Central memory CD8-positive, alpha-beta T cell (primary cell): ENCODE data around the gene SPECC1L.

Experiments used
- ATAC-seq: fragments of 150-1000 bp; cut with Tn5 transposase; replicated peaks from 2 replicates; pipeline ENCODE4 v1.10.0; 2022; ENCODE audit warnings: mild to moderate bottlenecking, moderate FRiP score, moderate number of reproducible peaks; ENCODE audit not compliant: poor library complexity, severe bottlenecking; ENCODE audit errors: extremely low read depth
- DNase-seq, 2 donors: peaks; one replicate each; pipeline ENCODE4 v3.0.0; 2021; ENCODE audit warnings: low spot score in 2 of 2
- H3K27ac Mint-ChIP-seq: one replicate; pipeline ENCODE4 v1.8.0; 2022; ENCODE audit warnings: low read depth, mild to moderate bottlenecking, moderate library complexity, mixed read lengths
- H3K27me3 Mint-ChIP-seq: one replicate; pipeline ENCODE4 v1.8.0; 2022; ENCODE audit warnings: mixed read lengths
- H3K36me3 Mint-ChIP-seq: one replicate; pipeline ENCODE4 v1.8.0; 2022; ENCODE audit warnings: mild to moderate bottlenecking, moderate library complexity, mixed read lengths; ENCODE audit not compliant: insufficient read depth
- H3K4me1 Mint-ChIP-seq: one replicate; pipeline ENCODE4 v1.8.0; 2022; ENCODE audit warnings: mixed read lengths
- H3K4me3 Mint-ChIP-seq: one replicate; pipeline ENCODE4 v1.8.0; 2022; ENCODE audit warnings: mild to moderate bottlenecking, moderate library complexity, mixed read lengths
- H3K9me3 Mint-ChIP-seq: one replicate; pipeline ENCODE4 v1.8.0; 2022; ENCODE audit warnings: mixed read lengths

SPECC1L gene

GRCh38 chr22:24453853-24454252 lies 183.2 kb downstream of the SPECC1L start:
- Mint-ChIP-seq H3K27me3 (no peaks in the 10 kb centered on the region), H3K4me1 (no peaks in the 10 kb centered on the region), H3K36me3 (peaks cover 9% of the 10 kb centered on the region), H3K4me3 (no peak overlapping the region), H3K27ac (no peak overlapping the region), H3K9me3 (no peaks in the 10 kb centered on the region)
- ATAC-seq (no peak), DNase-seq (no peak)

DNA sequence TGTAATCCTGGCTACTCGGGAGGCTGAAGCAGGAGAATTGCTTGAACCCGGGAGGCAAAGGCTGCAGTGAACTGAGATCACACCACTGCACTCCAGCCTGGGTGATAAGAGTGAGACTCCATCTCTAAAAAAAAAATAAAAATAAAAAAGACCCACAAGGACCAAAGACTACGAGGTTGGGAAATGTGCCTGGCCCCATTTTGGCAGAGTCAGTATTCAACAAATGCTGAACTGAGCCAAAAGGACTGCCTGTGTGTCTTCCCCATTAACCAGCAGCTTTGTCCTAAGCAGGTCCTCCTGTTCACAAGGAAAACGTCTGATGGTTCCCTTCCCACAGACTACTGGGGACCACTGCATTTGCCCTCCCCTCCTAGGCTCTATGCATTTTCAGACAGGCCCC lies 184.4 kb downstream of the SPECC1L start:
- Mint-ChIP-seq H3K27me3 (no peaks in the 10 kb centered on the region), H3K4me3 (no peak overlapping the region), H3K4me1 (no peaks in the 10 kb centered on the region), H3K9me3 (no peaks in the 10 kb centered on the region), H3K36me3 (peaks cover 9% of the 10 kb centered on the region), H3K27ac (no peak overlapping the region)
- no peak for DNase-seq
- no peak for ATAC-seq

DNA sequence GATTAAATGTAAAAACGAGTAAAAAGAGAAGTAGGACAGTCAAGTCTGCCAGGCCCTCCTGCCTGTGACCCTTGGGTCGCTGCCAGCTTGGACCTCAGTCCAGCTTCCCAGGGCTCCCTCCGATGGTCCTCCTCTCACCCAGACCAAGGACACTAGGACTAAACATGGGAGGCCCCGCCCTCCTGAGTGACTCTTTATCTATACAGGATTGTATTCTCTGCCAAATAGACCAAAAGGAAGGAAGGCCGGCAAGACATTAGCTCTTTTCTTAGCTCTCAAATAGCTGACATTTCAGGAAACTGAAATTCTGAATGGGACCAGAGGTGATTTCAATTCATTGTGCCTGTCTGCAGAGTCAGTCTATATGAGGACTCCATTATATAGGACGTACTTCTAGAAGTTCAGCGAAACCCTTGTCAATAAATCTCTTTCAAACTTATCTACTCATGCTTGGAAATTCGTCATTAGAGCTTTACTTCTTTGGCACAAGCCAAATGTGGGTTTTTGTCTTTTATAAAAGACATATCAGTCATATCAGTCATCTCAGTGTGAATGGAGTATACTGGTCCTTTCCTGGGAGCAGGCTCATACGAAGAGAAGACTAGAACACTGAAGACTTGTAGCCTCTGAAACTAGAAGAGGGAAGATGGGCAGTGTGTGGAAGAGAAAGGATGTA lies 185.3 kb downstream of the SPECC1L start:
- no peak for DNase-seq
- Mint-ChIP-seq H3K9me3 (no peaks in the 10 kb centered on the region), H3K4me3 (no peak overlapping the region), H3K27ac (no peak overlapping the region), H3K4me1 (peaks cover 4% of the 10 kb centered on the region), H3K27me3 (no peaks in the 10 kb centered on the region), H3K36me3 (peaks cover 5% of the 10 kb centered on the region)
- ATAC-seq, result no peak

- Mint-ChIP-seq H3K27ac (no peak overlapping the region), H3K4me1 (peaks cover 5% of the 10 kb centered on the region), H3K27me3 (no peaks in the 10 kb centered on the region), H3K9me3 (no peaks in the 10 kb centered on the region), H3K4me3 (no peak overlapping the region), H3K36me3 (peaks cover 5% of the 10 kb centered on the region)
- no peak for ATAC-seq
- no peak for DNase-seq
Measured at GRCh38 chr22:24457894-24458420, 187.3 kb downstream of the SPECC1L start.

DNA sequence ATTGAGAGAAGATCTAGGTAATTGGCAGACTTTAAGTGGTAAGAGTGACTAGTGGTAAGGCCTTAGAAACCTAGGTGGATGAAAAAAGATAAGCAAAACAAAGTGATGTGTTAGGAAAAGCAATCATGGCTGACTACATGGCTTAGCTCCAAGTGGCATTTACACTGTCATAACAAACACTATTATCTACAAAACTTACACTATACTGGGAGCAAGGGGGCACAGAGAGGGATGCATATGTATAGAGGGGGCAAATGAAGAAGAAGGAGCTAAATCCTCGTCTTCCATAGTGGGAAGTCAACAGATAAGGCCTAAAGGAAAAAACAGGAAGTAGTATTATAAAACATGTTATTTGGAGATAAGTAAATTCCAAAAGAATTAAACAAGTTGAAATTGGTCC lies 189.3 kb downstream of the SPECC1L start:
- H3K27me3 Mint-ChIP-seq, result no peaks in the 10 kb centered on the region
- H3K4me3 Mint-ChIP-seq, result no peak overlapping the region
- H3K36me3 Mint-ChIP-seq, result peaks cover 5% of the 10 kb centered on the region
- ATAC-seq (no peak), DNase-seq (no peak)
- H3K4me1 Mint-ChIP-seq, result peaks cover 5% of the 10 kb centered on the region
- no peaks in the 10 kb centered on the region for H3K9me3 Mint-ChIP-seq
- H3K27ac Mint-ChIP-seq, result no peak overlapping the region

GRCh38 chr22:24460418-24461089 lies 189.9 kb downstream of the SPECC1L start:
- DNase-seq (no peak), ATAC-seq (no peak)
- no peaks in the 10 kb centered on the region for H3K9me3 Mint-ChIP-seq
- no peaks in the 10 kb centered on the region for H3K27me3 Mint-ChIP-seq
- no peak overlapping the region for H3K4me3 Mint-ChIP-seq
- no peak overlapping the region for H3K27ac Mint-ChIP-seq
- peaks cover 5% of the 10 kb centered on the region for H3K36me3 Mint-ChIP-seq
- H3K4me1 Mint-ChIP-seq, result peaks cover 5% of the 10 kb centered on the region

- Mint-ChIP-seq H3K4me1 (peaks cover 5% of the 10 kb centered on the region), H3K27me3 (no peaks in the 10 kb centered on the region), H3K27ac (no peak overlapping the region), H3K36me3 (no peaks in the 10 kb centered on the region), H3K4me3 (no peak overlapping the region), H3K9me3 (no peaks in the 10 kb centered on the region)
- ATAC-seq, result no peak
- DNase-seq, result no peak
Measured at GRCh38 chr22:24463071-24463760, 192.6 kb downstream of the SPECC1L start.

- H3K36me3 Mint-ChIP-seq, result no peaks in the 10 kb centered on the region
- peaks cover 4% of the 10 kb centered on the region for H3K4me1 Mint-ChIP-seq
- DNase-seq, result no peak
- no peaks in the 10 kb centered on the region for H3K9me3 Mint-ChIP-seq
- no peak overlapping the region for H3K4me3 Mint-ChIP-seq
- no peaks in the 10 kb centered on the region for H3K27me3 Mint-ChIP-seq
- no peak overlapping the region for H3K27ac Mint-ChIP-seq
- ATAC-seq, result no peak
Measured at GRCh38 chr22:24465566-24465965, 194.9 kb downstream of the SPECC1L start.

GRCh38 chr22:24465975-24466374 lies 195.3 kb downstream of the SPECC1L start:
- no peak for ATAC-seq
- Mint-ChIP-seq H3K4me3 (no peak overlapping the region), H3K36me3 (no peaks in the 10 kb centered on the region), H3K27me3 (no peaks in the 10 kb centered on the region), H3K9me3 (no peaks in the 10 kb centered on the region), H3K4me1 (no peaks in the 10 kb centered on the region), H3K27ac (no peak overlapping the region)
- DNase-seq, result no peak

DNA sequence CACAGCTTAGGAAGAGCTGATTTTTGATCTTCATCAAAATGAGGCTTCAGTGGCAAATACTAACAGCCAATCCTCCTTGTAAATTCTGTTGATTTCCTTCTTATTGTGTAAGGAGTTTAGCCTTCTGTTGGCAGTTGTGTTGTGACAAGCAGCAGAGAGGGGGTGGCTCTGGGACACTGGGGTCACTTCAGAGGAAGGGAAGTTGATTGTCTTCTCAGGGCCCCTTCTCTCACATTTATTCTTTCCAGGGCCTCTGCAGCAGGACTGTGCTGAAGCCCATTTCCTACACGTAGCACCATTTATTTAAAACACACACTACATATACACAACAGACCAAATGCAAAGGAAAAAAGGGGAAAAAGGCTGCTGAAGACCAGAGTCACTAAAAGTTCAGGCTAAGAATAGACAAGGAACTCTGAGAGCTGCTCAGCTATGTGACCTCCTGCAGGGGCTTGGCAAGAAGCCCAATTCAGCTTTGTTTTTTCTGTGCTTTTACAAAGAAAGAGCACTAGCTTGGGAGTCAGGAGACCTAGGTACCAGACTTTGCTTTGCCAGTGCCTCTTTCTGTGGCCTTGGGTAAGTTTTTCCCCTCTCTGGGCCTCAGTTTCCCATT lies 196.2 kb downstream of the SPECC1L start:
- no peak overlapping the region for H3K27ac Mint-ChIP-seq
- ATAC-seq, result no peak
- DNase-seq, result no peak
- no peaks in the 10 kb centered on the region for H3K9me3 Mint-ChIP-seq
- no peaks in the 10 kb centered on the region for H3K4me1 Mint-ChIP-seq
- no peaks in the 10 kb centered on the region for H3K27me3 Mint-ChIP-seq
- no peak overlapping the region for H3K4me3 Mint-ChIP-seq
- no peaks in the 10 kb centered on the region for H3K36me3 Mint-ChIP-seq

DNA sequence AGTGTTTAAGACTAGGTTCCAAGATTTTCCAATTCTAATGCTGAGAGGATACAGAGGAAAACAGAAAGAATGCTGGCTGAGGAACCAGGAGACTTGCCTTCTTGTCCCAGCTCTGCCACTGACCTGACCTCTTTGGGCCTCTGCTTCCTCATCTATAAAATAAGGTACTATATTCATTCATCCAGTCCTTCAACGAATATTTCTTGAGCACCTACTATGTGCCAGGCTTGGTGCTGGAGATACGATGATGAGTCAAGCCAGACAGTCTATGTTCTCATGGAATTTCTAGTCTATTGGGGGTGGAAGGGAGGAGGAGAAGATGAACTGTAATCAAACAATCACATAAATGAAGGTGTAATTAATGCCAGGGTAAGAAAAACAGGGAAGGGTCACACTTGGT lies 196.7 kb downstream of the SPECC1L start:
- Mint-ChIP-seq H3K4me1 (no peaks in the 10 kb centered on the region), H3K4me3 (no peak overlapping the region)

More for the DNA sequence above, 196.7 kb downstream of the SPECC1L start:
- no peaks in the 10 kb centered on the region for H3K9me3 Mint-ChIP-seq
- H3K36me3 Mint-ChIP-seq, result no peaks in the 10 kb centered on the region
- no peak overlapping the region for H3K27ac Mint-ChIP-seq
- DNase-seq, result no peak
- no peak for ATAC-seq
- H3K27me3 Mint-ChIP-seq, result no peaks in the 10 kb centered on the region
